Measurements from ENCODE around the gene PI3. TPM values are rescaled to one million over a fixed set of nuclear protein-coding genes. Genes with fewer than 3 reads are reported as not detected.

Gene PI3
- total RNA-seq, 2 donors from 2014 or later: not detected

- H3K27ac Mint-ChIP-seq: no peak overlapping the region
- H3K36me3 Mint-ChIP-seq: no peaks in the 10 kb centered on the region
- ATAC-seq (no peak), DNase-seq (ENCODE audit: low spot score in 2 of 2) (no peak)
- no peaks in the 10 kb centered on the region for H3K9me3 Mint-ChIP-seq
Measured at GRCh38 chr20:45223136-45223535, 48.4 kb downstream of the PI3 start.

Other genes with a start within 250 kb of the PI3 start
- 10 to 100 TPM; 39.4 to 50.8 TPM for gene TOMM34, start 214.5 kb upstream of the PI3 start, total RNA-seq
- gene STK4, start 208.4 kb upstream of the PI3 start, total RNA-seq: 100 to 1,000 TPM; 149 to 205 TPM
- under 1 TPM in 1 of 2 donors, not detected in 1; 0.70 TPM for gene KCNS1, start 73.8 kb upstream of the PI3 start, total RNA-seq
- gene WFDC5, start 59.7 kb upstream of the PI3 start, total RNA-seq: not detected
- gene WFDC12, start 50.4 kb upstream of the PI3 start, total RNA-seq: not detected
- gene SEMG1, start 32.1 kb downstream of the PI3 start, total RNA-seq: not detected
- gene SEMG2, start 46.5 kb downstream of the PI3 start, total RNA-seq: not detected
- not detected for gene SLPI, start 79.7 kb downstream of the PI3 start, total RNA-seq
- gene RBPJL, start 131.9 kb downstream of the PI3 start, total RNA-seq: not detected
- 1 to 10 TPM in 1 of 2 donors, under 1 TPM in 1; 0.11 to 1.4 TPM for gene MATN4, start 133.4 kb downstream of the PI3 start, total RNA-seq
- 10 to 100 TPM; 23.5 to 33.0 TPM for gene SDC4, start 173.5 kb downstream of the PI3 start, total RNA-seq
- 10 to 100 TPM; 28.0 to 33.3 TPM for gene SYS1, start 188.3 kb downstream of the PI3 start, total RNA-seq
- under 1 TPM; 0.16 to 0.45 TPM for gene TP53TG5, start 203.4 kb downstream of the PI3 start, total RNA-seq
- gene DBNDD2, start 233.4 kb downstream of the PI3 start, total RNA-seq: 10 to 100 TPM; 22.7 to 50.9 TPM
- gene PIGT, start 241.2 kb downstream of the PI3 start, total RNA-seq: 10 to 100 TPM; 45.0 to 59.1 TPM

Data from activated naive CD4-positive, alpha-beta T cell treated with anti-CD3 and anti-CD28 coated beads, Interleukin-2, amount 50 U/mL, for 72 hours (primary cell).